Skin of body (tissue), 2 donors: ENCODE data around the gene IL3. TPM values are rescaled to one million over a fixed set of nuclear protein-coding genes. Genes with fewer than 3 reads are reported as not detected.

Source experiments
- DNase-seq: peaks from one replicate; lab custom pipeline; 2025; lab: John Stamatoyannopoulos, UW
- total RNA-seq: library from RNA; depleted of rRNA; stranded (reverse); fragments of >200 nt; gene quantifications from one replicate; pipeline ENCODE4 v1.2.3, GENCODE V29; 2014

Gene IL3
- total RNA-seq, 1 donor from 2014 or later, result not detected

DNA sequence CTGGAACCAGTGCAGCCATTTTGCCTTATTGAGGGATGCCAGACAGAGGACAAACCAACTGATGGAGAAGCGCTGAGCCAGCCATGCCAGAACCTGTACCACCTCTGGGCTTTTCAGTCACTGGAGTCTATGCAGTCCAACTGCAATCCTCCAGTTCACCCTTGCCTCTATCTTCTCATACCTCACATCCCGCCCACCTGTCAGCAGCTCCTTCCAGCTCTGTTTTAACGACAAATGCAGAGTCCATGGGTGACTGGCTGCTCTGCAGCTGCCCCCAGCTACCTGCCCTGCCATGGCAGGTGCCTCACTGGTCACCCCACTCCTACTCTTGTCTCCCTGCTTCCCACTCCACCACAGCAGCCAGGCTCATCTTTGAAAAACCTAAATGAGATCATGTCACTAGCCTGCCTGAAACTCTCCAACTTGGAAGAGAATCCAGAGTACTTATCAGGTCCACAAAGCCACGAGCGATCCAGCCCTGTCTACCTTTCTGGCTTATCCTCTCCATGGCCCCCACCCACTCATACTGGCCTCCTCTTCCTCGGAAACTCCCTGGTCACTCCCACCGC is 35.0 kb upstream of the IL3 start:
- DNase-seq, result no peak

DNA sequence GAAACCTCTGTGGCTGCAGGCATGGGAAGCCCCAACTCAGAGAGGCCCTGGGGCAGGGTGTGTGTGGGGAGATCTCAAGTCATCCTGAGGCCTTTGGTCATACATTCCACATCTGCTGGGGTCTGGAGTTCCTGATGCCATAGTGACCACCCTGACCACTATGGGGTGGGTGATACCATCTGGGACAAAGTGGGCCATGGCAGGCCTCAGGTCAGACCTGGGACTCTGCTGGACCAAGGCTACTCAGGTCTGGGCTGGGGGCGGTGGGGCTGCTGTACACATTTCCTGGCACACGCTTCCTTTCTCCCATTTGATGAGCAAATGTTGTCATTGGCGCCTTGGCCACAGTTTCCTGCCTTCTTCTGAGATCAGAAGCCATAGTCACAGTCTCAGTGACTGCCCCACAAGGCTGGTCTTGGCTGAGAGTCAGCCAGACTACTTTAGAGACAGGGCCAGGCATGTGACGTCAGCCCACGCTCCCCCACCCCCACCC is 33.9 kb upstream of the IL3 start:
- DNase-seq, result no peak

- no peak for DNase-seq
These were observed 33.4 kb upstream of the IL3 start for GRCh38 chr5:132027027-132027426.

DNA sequence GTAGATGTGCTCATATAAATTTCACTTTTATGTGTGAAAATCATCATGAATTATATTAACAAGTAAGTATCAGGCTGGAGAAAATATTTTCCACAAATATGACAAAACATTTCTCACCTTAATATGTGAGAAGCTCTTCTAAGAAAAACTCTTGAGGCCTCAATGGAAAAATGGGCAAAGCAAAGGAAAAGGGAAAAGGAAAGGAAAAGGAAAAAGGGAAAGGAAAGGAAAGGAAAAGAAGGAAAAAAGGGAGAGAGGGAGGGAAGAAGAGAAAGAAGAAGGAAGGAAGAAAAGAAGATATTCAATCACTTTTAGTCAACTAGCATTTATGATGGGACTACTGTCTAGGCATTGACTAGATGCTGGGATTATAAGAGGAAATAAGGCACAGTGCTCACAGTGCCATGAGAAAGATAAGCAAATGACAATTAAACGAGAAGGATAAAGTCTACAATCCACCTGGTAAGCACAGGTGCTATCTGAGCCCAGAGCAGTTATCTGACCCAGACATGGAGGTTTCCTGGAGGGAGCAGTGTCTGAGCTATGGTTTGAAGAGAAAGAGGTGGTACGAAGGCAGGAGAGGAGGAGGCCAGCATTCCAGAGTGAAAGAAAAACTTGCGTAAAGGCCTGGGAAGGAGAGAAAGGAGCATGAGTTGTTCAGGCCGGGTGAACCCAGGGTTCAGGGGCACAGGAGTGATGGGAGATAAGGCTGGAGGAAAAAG is 30.7 kb upstream of the IL3 start:
- no peak for DNase-seq

DNA sequence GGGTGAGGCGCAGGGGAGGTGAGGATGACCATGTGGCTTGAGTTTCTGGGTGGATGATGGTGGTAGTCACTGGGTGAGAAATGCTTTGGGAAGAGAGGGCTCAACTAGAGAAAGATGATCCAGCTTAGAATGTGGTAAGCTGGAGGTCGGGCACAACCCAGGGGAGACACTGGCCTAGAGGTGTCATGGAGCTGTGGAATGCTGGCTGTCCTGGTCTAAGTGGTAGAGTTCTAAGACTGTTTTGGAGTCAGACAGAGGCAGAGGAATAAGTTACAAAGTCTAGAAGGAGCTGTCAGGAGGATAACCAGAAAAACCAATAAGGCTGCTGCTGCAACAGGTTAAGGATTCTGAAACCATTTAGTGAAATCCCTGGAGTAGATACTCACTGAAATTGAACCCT is 29.8 kb upstream of the IL3 start:
- no peak for DNase-seq

DNA sequence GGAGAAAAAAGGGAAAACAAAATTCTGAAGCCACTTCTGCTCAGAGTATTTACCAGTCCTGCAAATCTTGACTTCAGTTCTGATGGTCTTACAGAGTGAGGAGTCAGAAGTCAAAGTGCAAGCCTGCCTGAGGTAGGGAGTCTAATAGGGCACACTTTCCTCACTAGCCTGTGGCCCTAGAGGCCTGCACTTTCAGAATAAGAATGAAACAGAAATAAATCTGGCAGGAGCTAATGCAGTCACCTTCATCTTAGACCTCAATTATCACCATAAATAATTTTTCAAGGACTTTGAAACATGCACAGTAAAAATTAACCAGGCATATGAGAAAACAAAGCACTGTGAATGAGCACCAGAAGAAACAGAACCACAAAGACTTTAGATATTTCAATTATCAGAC is 28.3 kb upstream of the IL3 start:
- DNase-seq, result no peak

- no peak for DNase-seq
These were observed 27.3 kb upstream of the IL3 start for GRCh38 chr5:132033122-132033521.

DNA sequence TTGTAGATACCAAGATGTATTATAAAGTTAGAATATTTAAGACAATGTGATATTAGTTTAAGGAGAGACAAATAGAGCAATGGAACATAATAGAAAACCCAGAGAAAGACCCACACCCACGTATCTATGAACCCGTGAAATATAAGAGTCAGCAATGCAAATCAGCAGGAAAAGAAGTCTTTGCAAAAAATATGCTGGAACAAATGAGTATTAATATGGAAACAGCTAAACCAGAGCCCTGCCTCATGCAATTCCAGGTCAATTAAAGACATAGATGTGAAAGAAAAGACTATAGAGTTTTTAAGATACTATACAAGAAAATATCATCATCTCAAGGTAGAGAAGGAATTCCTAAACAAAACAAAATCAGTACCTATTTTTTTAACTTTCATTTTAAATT is 23.1 kb upstream of the IL3 start:
- no peak for DNase-seq

- no peak for DNase-seq
These were observed 16.2 kb upstream of the IL3 start for GRCh38 chr5:132044207-132044606.

GRCh38 chr5:132046880-132047299 is 13.6 kb upstream of the IL3 start:
- no peak for DNase-seq

GRCh38 chr5:132049093-132049492 is 11.4 kb upstream of the IL3 start:
- DNase-seq, result no peak

DNA sequence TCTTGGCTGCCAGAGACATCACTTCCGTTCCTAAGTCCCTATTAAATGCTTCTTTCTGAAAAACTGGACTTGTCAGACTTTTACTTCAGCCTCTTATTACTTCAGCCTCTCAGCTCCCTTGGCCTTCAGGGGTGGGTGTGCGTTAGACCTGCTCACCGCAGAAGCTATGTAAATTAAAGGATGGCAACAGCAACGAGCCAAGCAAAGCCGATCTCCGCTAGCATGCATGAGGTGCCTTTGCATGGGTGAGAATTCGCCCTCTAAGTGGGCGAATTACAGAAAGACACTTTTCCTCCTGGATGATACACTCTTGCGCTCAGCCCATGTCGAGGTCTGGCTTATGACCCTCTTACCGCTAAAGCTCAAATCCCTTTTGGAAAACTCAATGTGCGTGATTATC is 10.9 kb upstream of the IL3 start:
- no peak for DNase-seq

- DNase-seq, result no peak
These were observed 10.3 kb upstream of the IL3 start for GRCh38 chr5:132050136-132050535.

DNA sequence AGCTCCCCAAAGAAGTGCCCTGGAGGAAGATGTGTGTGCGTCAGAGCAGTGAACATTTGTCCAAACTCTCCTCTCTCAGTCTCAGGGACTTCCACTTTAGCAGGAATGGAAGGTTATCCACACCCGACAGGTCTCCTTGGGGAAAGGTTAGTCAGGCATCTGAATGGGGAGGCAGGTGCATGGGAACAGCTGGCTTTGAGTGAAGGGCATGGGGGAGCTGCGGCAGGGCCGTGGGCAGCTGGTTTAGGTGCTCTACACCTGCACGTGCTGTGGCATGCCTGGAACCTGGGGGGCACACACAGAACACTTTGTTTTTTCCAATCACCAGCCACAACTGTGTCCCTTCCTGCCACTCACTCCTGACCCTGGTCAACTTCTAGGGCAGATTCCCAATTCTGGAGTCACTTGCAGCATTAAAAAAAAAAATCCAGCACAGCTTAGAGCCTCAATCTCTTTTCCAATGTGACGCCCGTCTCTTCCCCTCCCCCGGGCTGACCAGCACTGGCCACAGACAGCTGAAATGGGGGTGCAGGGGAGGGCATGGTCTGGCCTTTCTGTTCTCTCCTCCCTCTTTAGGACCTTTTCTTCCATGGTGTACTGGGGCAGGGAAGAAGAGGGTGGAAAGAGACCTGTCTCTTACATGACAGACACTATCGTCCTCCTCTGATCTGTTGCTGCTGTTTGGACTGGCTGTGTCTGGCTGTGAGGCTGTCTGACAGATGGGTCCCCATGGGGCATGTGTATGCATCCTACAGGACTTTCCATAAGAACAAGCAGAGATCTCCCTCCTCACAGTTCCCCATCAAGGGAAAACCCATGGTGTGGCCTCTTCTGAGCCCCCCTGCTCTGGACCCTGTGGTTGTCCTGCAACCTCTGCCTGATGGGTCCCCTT is 9.5 kb upstream of the IL3 start:
- DNase-seq, result no peak

GRCh38 chr5:132052520-132052919 is 7.9 kb upstream of the IL3 start:
- DNase-seq, result no peak

- no peak for DNase-seq
These were observed 7.0 kb upstream of the IL3 start for GRCh38 chr5:132053483-132053882.

DNA sequence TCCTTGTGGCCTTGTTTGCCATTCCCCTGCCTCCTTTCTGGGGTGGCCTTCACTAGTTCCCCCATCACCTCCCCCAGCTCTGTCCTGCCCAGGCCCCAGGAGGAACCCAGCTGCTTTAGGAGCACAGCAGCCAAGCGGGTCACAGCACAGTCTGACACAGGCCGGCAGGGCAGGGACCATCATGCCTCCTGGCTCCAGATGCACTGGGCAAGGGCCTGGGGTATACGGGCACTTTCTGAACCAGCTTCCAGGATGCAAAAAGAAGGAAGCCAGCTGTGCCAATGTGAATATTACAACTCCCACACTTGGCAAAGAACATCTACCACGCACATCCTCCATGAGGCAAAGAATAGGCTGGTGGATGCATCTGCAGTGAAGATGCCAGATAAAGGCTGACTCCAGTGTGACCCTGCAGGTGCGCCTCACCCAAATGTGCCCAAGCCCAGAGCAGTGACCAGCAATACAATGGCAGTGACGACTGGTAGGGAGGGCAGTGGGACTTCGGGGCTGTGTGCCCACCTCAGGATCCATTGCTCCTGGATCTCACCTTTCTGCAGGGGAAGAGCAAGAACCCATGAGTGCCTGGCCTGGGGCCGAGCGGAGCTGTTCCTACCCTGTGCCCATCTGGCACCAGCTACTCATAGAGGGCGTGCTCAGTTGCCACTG is 6.3 kb upstream of the IL3 start:
- no peak for DNase-seq

GRCh38 chr5:132054697-132055440 is 5.6 kb upstream of the IL3 start:
- no peak for DNase-seq

GRCh38 chr5:132055441-132055807 is 5.0 kb upstream of the IL3 start:
- no peak for DNase-seq

DNA sequence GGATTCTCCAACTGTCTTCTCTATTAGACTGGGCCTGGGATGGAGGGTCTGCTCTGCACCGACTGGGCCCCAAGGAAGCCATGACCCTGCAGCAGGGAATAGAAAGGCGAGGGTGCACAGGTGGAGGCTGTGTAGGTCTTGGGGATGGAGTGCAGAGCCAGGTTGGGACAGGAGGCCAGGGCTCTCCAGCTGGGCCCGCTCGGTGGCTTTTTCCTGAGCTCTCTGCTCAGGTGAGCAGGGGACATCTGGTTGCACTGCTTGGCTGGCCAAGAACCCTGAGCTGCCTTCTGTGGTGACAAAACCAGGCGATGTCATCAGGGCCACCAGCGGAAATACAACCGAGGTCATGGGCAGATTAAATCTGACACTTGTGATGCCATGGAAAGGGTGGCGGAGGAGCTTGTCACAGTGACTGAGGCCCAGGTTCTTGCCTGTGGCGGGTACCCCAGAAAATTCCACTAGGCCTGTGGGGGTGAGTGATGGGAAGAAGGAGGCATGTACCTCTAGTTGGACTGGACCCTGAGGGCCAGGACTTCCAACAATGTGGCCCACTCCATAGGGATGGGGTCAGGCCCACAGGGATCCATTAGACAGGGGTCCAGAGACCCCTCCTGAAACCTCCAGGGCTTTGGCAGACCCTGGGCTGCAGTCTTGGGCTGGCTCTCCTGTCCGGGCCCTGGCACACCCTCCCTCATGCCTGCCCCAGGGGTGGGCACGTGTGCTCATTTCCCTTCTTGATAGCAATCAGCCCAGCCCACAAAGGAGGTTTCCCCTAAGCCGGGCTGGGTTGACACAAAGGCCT is 4.4 kb upstream of the IL3 start:
- DNase-seq, result no peak
